OCI-LY3 (cell line): Measurements from ENCODE around the gene ZP2.

Source experiments
- CTCF ChIP-seq: fragments of 200-600, 300-600 bp; sonication (generic); IDR thresholded peaks from 2 replicates; pipeline ENCODE4 v1.5.1; 2014; ENCODE audit warnings: antibody characterized with exemption, low read length, low read depth
- EZH2phosphoT487 ChIP-seq: fragments of 200-600 bp; shearing (Covaris generic); IDR thresholded peaks from 2 replicates; pipeline ENCODE4 v1.6.1; 2018; ENCODE audit warnings: antibody characterized with exemption, mixed run types, low read depth

GRCh38 chr16:21164521-21165168 lies 46.7 kb downstream of the ZP2 start:
- TF ChIP-seq CTCF (no peak), EZH2phosphoT487 (no peak)
